Keratinocyte (primary cell): ENCODE data around the gene CDC42BPG. TPM values are rescaled to one million over a fixed set of nuclear protein-coding genes. Genes with fewer than 3 reads are reported as not detected.
A peak's percentile ranks its signal among the peaks of the same experiment; 100 is the strongest.

Experiments used
- DNase-seq: peaks from one replicate; pipeline ENCODE4 v3.0.0-alpha.2; 2011; ENCODE audit warnings: low read depth, missing footprints, low spot score
- FAIRE-seq: peaks from 2 replicates; lab custom pipeline; 2011; peaks lifted over from hg19 to GRCh38; lab: Jason Lieb, UNC
- H2AFZ ChIP-seq: 2 replicates; pipeline ENCODE4 v1.6.0; 2012; ENCODE audit warnings: low read length, control low read depth, inconsistent platforms; ENCODE audit not compliant: control insufficient read depth
- H3K27ac ChIP-seq: 2 replicates; pipeline ENCODE4 v1.5.1; 2011; ENCODE audit warnings: low read length; ENCODE audit not compliant: control insufficient read depth, insufficient read depth
- H3K27me3 ChIP-seq: 3 replicates; pipeline ENCODE4 v1.6.0; 2011; ENCODE audit warnings: low read length; ENCODE audit not compliant: control insufficient read depth, insufficient read depth; ENCODE audit errors: extremely low read depth
- H3K36me3 ChIP-seq, 2 experiments: 2 replicates in 1 of 2; 3 replicates in 1 of 2; pipeline ENCODE4 v1.5.1; 2011; ENCODE audit warnings: low read length in 2 of 2, mild to moderate bottlenecking in 1 of 2; ENCODE audit not compliant: control insufficient read depth in 2 of 2, insufficient read depth in 2 of 2; ENCODE audit errors: extremely low read depth in 1 of 2
- H3K4me1 ChIP-seq: 3 replicates; pipeline ENCODE4 v1.5.1; 2011; ENCODE audit warnings: low read length; ENCODE audit not compliant: control insufficient read depth, insufficient read depth; ENCODE audit errors: extremely low read depth
- H3K4me2 ChIP-seq: 3 replicates; pipeline ENCODE4 v1.6.0; 2011; ENCODE audit warnings: low read depth, low read length; ENCODE audit not compliant: control insufficient read depth, insufficient read depth; ENCODE audit errors: extremely low read depth
- H3K4me3 ChIP-seq, 3 experiments: fragments of 200-600 bp in 1 of 3; sonication (generic) in 1 of 3; 2 replicates in 2 of 3; 3 replicates in 1 of 3; pipeline ENCODE4 v1.5.1; 2011 to 2016; ENCODE audit warnings: low read length in 3 of 3, mild to moderate bottlenecking in 3 of 3, control low read depth in 2 of 3, inconsistent platforms in 1 of 3, low read depth in 1 of 3, mixed read lengths in 1 of 3, mixed run types in 1 of 3, moderate library complexity in 1 of 3; ENCODE audit not compliant: control insufficient read depth in 2 of 3, insufficient read depth in 2 of 3; ENCODE audit errors: extremely low read depth in 1 of 3
- H3K79me2 ChIP-seq: 2 replicates; pipeline ENCODE4 v1.6.0; 2012; ENCODE audit warnings: low read length; ENCODE audit not compliant: control insufficient read depth, insufficient read depth
- H3K9ac ChIP-seq: 3 replicates; pipeline ENCODE4 v1.6.0; 2011; ENCODE audit warnings: low read length; ENCODE audit not compliant: control insufficient read depth, insufficient read depth; ENCODE audit errors: extremely low read depth
- H3K9me1 ChIP-seq: 3 replicates; pipeline ENCODE4 v1.6.0; 2011; ENCODE audit warnings: low read length; ENCODE audit not compliant: control insufficient read depth, insufficient read depth; ENCODE audit errors: extremely low read depth
- H3K9me3 ChIP-seq: 2 replicates; pipeline ENCODE4 v1.5.1; 2012; ENCODE audit warnings: low read depth, low read length; ENCODE audit not compliant: control insufficient read depth
- H4K20me1 ChIP-seq: 3 replicates; pipeline ENCODE4 v1.6.0; 2011; ENCODE audit warnings: low read length; ENCODE audit not compliant: control insufficient read depth, insufficient read depth; ENCODE audit errors: extremely low read depth
- CTCF ChIP-seq, 3 experiments: IDR thresholded peaks in 1 of 3; conservative IDR thresholded peaks in 1 of 3; optimal IDR thresholded peaks in 1 of 3; 2 replicates in 2 of 3; 3 replicates in 1 of 3; pipeline versions ENCODE3 to v1.5.1; 2011; ENCODE audit warnings: low read length in 3 of 3, mild to moderate bottlenecking in 3 of 3, moderate library complexity in 2 of 3, control low read depth in 1 of 3, inconsistent platforms in 1 of 3; ENCODE audit not compliant: insufficient read depth in 2 of 3; ENCODE audit errors: extremely low read depth in 1 of 3
- EZH2 ChIP-seq: IDR thresholded peaks from one replicate; pipeline ENCODE4 v1.6.1; 2012; ENCODE audit warnings: inconsistent platforms, mild to moderate bottlenecking, low read length, moderate library complexity
- dilution Hi-C: fragments of 300-500 bp; cut with MboI; formaldehyde crosslinking; loops from one replicate; pipeline ENCODE4 v1.7.0; 2020; ENCODE audit warnings: low sequenced_read_pairs; ENCODE audit not compliant: extremely low pct_ligation_motif_present
- polyA plus RNA-seq, 5 experiments: library from polyadenylated mRNA; depleted of rRNA in 3 of 5; stranded (reverse) in 3 of 5; stranded (forward) in 1 of 5; unstranded in 1 of 5; fragments of >200 nt; gene quantifications; 1 replicate in 1 of 5; 2 replicates in 3 of 5; 3 replicates in 1 of 5; pipeline versions ENCODE4 v1.2.1 to v1.2.3, GENCODE V29; 2011 to 2012; ENCODE audit warnings: missing spikeins in 2 of 5, low read depth in 1 of 5, low replicate concordance in 1 of 5

The CDC42BPG gene
- polyA plus RNA-seq, 1 donor (not counting 4 experiments of a cell fraction or from before 2014, with no cell fraction given) = 2.5 TPM

- Histone ChIP-seq H3K27ac (no peak overlapping the region), H3K9me1 (no peaks in the 10 kb centered on the region), H3K4me2 (no peak overlapping the region), H3K9ac (no peak overlapping the region), H2AFZ (no peak overlapping the region), H3K36me3 (no peaks in the 10 kb centered on the region), H4K20me1 (no peaks in the 10 kb centered on the region), H3K9me3 (no peaks in the 10 kb centered on the region), H3K27me3 (no peaks in the 10 kb centered on the region), H3K79me2 (peaks cover 4% of the 10 kb centered on the region), H3K4me1 (peaks cover 9% of the 10 kb centered on the region), H3K4me3 (no peak overlapping the region)
- no peak for TF ChIP-seq EZH2
- no peak for TF ChIP-seq CTCF (optimal IDR thresholded peaks at IDR 0.05 in 1 of 3, IDR thresholded peaks at IDR 0.05 in 1 of 3, conservative IDR thresholded peaks at IDR 0.05 in 1 of 3; ENCODE audit: extremely low read depth in 1 of 3, insufficient read depth in 2 of 3, low read length in 3 of 3)
- DNase-seq (no peak), FAIRE-seq (no peak)
- dilution Hi-C loops = no loop called here
These were observed 30.6 kb downstream of the CDC42BPG start for GRCh38 chr11:64813826-64814225.

DNA sequence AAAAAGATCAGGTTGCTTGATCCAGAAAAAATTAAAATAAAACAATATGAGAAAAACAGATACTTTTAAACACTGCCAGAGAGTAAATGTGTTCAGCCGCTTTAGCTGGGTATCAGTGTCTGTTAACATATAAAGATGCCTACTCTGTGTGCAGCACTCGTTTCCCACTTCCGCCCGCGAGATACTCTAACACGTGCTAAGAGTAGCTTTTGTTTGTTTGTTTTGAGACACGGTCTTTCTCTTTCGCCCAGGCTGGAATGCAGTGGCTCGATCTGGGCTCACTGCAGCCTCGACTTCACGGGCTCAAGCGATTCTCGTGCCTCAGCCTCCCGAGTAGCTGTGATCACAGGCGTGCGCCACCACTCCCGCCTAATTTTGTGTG, 33.6 kb downstream of the CDC42BPG start:
- Histone ChIP-seq H4K20me1 (no peaks in the 10 kb centered on the region), H3K79me2 (peaks cover 9% of the 10 kb centered on the region), H3K4me1 (peaks cover 9% of the 10 kb centered on the region), H3K9me1 (no peaks in the 10 kb centered on the region), H3K9me3 (no peaks in the 10 kb centered on the region), H3K36me3 (peaks cover 9 to 20% of the 10 kb centered on the region in 2 experiments), H3K4me2 (peak overlapping the region; percentile 92), H2AFZ (peak overlapping the region; percentile 29), H3K27me3 (no peaks in the 10 kb centered on the region), H3K27ac (no peak overlapping the region), H3K4me3 (peak overlapping the region; percentile 80 to 97 (median 83)), H3K9ac (no peak overlapping the region)
- TF ChIP-seq EZH2 (no peak), CTCF (optimal IDR thresholded peaks at IDR 0.05 in 1 of 3, IDR thresholded peaks at IDR 0.05 in 1 of 3, conservative IDR thresholded peaks at IDR 0.05 in 1 of 3; ENCODE audit: extremely low read depth in 1 of 3, insufficient read depth in 2 of 3, low read length in 3 of 3) (no peak)
- FAIRE-seq = no peak
- dilution Hi-C loops = no loop called here
- DNase-seq = no peak
